WI38 (cell line): ENCODE measurements around the gene CLDN9.

ENCODE experiments used
- H3K4me3 ChIP-seq: 2 replicates; pipeline ENCODE4 v1.5.1; 2011; ENCODE audit warnings: low read depth, mild to moderate bottlenecking, control low read depth, low read length
- CTCF ChIP-seq: IDR thresholded peaks from 2 replicates; pipeline ENCODE4 v1.5.1; 2012; ENCODE audit warnings: low read depth, mild to moderate bottlenecking, control low read depth, low read length

CLDN9 gene

DNA sequence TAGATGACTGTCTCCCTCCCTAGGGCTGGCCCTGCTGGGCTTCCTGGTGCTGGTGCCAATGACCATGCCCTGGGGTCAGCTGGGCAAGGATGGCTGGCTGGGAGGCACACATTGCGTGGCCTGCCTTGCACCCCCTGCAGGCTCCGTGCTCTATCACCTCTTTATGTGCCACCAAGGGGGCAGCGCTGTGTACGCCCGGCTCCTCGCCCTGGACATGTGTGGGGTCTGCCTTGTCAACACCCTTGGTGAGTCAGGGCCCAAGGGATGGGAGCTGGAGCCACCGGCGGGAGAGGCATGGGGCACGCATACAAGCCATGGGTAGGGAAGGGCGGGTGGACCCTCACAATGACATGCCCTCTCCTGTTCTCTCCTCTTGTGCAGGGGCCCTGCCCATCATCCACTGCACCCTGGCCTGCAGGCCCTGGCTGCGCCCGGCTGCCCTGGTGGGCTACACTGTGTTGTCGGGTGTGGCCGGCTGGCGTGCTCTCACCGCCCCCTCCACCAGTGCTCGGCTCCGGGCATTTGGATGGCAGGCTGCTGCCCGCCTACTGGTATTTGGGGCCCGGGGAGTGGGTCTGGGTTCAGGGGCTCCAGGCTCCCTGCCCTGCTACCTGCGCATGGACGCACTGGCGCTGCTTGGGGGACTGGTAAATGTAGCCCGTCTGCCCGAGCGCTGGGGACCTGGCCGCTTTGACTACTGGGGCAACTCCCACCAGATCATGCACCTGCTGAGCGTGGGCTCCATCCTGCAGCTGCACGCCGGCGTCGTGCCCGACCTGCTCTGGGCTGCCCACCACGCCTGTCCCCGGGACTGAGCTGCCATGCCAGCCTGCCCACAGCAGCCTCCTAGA, 41.4 kb upstream of the CLDN9 start:
- no peak overlapping the region for H3K4me3 ChIP-seq
- TF ChIP-seq CTCF = no peak

- no peak overlapping the region for H3K4me3 ChIP-seq
- no peak for TF ChIP-seq CTCF
Observed at GRCh38 chr16:2971985-2972784, 40.5 kb upstream of the CLDN9 start.

GRCh38 chr16:2973093-2973492, 39.6 kb upstream of the CLDN9 start:
- no peak for TF ChIP-seq CTCF
- no peak overlapping the region for H3K4me3 ChIP-seq

- no peak for TF ChIP-seq CTCF
- H3K4me3 ChIP-seq = no peak overlapping the region
Observed at GRCh38 chr16:2973605-2974318, 39.0 kb upstream of the CLDN9 start.

GRCh38 chr16:2974319-2975056, 38.2 kb upstream of the CLDN9 start:
- no peak overlapping the region for H3K4me3 ChIP-seq
- TF ChIP-seq CTCF = no peak

DNA sequence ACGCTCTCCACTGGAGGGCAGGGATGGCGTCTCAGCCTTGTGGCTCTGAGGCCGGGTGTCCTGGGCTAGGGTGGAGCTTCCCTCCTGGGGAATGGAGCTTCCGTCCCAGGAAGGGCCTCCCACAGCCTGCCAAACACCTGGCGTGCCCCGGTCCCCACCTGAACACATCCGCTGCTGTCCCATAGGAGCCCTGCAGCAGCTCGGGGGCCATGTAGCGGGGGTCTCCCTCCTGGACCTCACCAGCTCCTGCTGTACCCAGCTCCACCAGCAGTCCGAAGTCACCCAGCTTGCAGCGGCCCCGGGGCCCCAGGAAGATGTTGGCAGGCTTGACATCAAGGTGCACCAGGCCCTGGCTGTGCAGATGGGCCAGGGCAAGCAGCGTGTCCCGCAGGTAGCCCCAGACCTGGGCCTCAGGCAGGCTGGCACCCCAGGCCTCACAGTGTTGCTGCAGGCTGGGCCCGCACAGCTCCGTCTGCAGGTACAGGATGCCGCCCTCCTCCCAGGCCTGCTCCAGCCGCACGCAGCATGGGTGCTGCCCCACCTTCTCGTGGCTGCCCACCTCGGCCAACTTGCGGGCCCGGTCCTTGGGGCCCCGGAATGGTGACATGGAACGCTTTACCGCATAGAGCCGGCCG, 37.4 kb upstream of the CLDN9 start:
- H3K4me3 ChIP-seq = no peak overlapping the region
- no peak for TF ChIP-seq CTCF
